Ascending aorta (tissue), 2 donors: Measurements from ENCODE around the gene RPP38. TPM values are rescaled to one million over a fixed set of nuclear protein-coding genes. Genes with fewer than 3 reads are reported as not detected.

Experiments used
- DNase-seq, 2 donors: peaks; one replicate each; pipeline ENCODE4 v3.0.0-alpha.2; 2019; ENCODE audit warnings: low spot score in 2 of 2
- H3K27ac ChIP-seq, 2 donors: fragments of 200-600 bp; sonication (generic); one replicate each; pipeline ENCODE4 v1.5.1; 2016 to 2017; ENCODE audit warnings: mild to moderate bottlenecking in 1 of 2
- H3K27me3 ChIP-seq: fragments of 200-600 bp; sonication (generic); one replicate; pipeline ENCODE4 v1.5.1; 2017
- H3K36me3 ChIP-seq, 2 donors: fragments of 200-600 bp; sonication (generic); one replicate each; pipeline ENCODE4 v1.5.1; 2016
- H3K4me1 ChIP-seq, 2 donors: fragments of 200-600 bp; sonication (generic); one replicate each; pipeline ENCODE4 v1.5.1; 2016 to 2017; ENCODE audit warnings: mild to moderate bottlenecking in 1 of 2
- H3K4me3 ChIP-seq, 2 donors: fragments of 200-600 bp; sonication (generic); one replicate each; pipeline ENCODE4 v1.5.1; 2016 to 2017; ENCODE audit warnings: mild to moderate bottlenecking in 1 of 2
- H3K9me3 ChIP-seq, 2 donors: fragments of 200-600 bp; sonication (generic); one replicate each; pipeline ENCODE4 v1.5.1; 2016
- intact Hi-C: fragments of 100-400 bp; cut with DNase I; formaldehyde crosslinking; loops from one replicate; pipeline ENCODE4 v1.15.1; 2023
- total RNA-seq: library from RNA; depleted of rRNA; stranded (reverse); fragments of >200 nt; gene quantifications from one replicate; pipeline ENCODE4 v1.1.0, GENCODE V29; 2016
- TF ChIP-seq, protein P1 (sequence below), 3 experiments: fragments of 200-600 bp in 2 of 3; fragments of 450-650 bp in 1 of 3; sonication (generic) in 2 of 3; IDR thresholded peaks; one replicate each; pipeline ENCODE4 v1.5.1; 2016 to 2019; ENCODE audit warnings: antibody characterized with exemption in 3 of 3, mild to moderate bottlenecking in 1 of 3, moderate library complexity in 1 of 3

Gene RPP38
- total RNA-seq, 1 donor from 2014 or later: not detected

DNA sequence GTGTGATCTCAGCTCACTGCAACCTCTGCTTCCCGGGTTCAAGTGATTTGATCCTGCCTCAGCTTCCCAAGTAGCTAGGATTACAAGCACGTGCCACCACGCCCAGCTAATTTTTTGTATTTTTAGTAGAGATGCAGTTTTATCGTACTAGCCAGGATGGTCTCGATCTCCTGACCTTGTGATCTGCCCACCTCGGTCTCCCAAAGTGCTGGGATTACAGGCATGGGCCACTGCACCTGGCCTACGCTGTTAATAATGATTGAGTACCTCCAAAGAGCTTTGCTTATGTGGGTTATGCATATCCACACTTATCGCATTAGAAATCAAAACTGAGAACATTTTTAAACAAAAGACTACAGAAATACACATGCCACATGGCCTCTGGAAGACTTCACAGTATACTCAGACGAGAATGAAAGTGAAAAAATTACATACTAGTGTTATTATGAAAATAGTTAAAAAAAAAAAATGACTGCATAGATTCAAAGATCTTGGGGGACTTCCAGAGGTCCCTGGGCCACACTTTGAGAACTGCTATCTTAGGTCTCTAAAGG lies 25.4 kb downstream of the RPP38 start:
- intact Hi-C loops: no loop called here
- DNase-seq: no peak
- Histone ChIP-seq H3K27me3 (no peaks in the 10 kb centered on the region), H3K9me3 (no peaks in the 10 kb centered on the region), H3K4me1 (no peaks in the 10 kb centered on the region), H3K36me3 (peaks cover 32 to 52% of the 10 kb centered on the region in 2 donors), H3K4me3 (no peak overlapping the region), H3K27ac (no peak overlapping the region)
- TF ChIP-seq, protein P1, sequence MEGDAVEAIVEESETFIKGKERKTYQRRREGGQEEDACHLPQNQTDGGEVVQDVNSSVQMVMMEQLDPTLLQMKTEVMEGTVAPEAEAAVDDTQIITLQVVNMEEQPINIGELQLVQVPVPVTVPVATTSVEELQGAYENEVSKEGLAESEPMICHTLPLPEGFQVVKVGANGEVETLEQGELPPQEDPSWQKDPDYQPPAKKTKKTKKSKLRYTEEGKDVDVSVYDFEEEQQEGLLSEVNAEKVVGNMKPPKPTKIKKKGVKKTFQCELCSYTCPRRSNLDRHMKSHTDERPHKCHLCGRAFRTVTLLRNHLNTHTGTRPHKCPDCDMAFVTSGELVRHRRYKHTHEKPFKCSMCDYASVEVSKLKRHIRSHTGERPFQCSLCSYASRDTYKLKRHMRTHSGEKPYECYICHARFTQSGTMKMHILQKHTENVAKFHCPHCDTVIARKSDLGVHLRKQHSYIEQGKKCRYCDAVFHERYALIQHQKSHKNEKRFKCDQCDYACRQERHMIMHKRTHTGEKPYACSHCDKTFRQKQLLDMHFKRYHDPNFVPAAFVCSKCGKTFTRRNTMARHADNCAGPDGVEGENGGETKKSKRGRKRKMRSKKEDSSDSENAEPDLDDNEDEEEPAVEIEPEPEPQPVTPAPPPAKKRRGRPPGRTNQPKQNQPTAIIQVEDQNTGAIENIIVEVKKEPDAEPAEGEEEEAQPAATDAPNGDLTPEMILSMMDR (IDR thresholded peaks at IDR 0.05): no peak

DNA sequence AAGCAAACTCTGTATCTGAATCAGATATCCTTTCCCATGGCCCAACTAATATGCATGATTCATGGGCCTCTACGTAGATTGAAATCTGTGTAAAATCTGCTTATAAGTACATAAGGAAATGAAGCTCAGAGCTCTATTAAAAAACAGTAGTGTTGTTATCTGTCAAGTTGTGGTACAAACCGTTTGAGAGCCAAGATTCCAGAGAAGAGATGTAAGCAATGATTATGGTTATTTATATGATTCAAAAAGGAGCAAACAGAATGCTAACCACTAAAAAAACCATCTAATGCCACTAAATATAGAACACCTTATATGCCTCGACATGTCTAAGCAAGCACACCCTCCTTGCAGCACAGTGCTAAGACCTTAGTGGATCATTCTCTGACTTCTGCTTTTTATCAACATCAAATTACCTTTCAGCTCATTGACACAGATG lies 26.6 kb downstream of the RPP38 start:
- intact Hi-C loops: no loop called here

GRCh38 chr10:15124190-15124589 lies 27.0 kb downstream of the RPP38 start:
- no peak for DNase-seq
- H3K4me1 ChIP-seq: no peaks in the 10 kb centered on the region
- H3K4me3 ChIP-seq: no peak overlapping the region
- peaks cover 30 to 40% of the 10 kb centered on the region in 2 donors for H3K36me3 ChIP-seq
- H3K27ac ChIP-seq: no peak overlapping the region
- TF ChIP-seq, protein P1 (IDR thresholded peaks at IDR 0.05): no peak
- no peaks in the 10 kb centered on the region for H3K27me3 ChIP-seq
- H3K9me3 ChIP-seq: no peaks in the 10 kb centered on the region
- intact Hi-C loops: no loop called here

More for the DNA sequence above, 26.6 kb downstream of the RPP38 start:
- no peak for DNase-seq
- Histone ChIP-seq H3K27ac (no peak overlapping the region), H3K4me3 (no peak overlapping the region), H3K9me3 (no peaks in the 10 kb centered on the region), H3K4me1 (no peaks in the 10 kb centered on the region), H3K36me3 (peaks cover 34 to 42% of the 10 kb centered on the region in 2 donors), H3K27me3 (no peaks in the 10 kb centered on the region)
- TF ChIP-seq, protein P1 (IDR thresholded peaks at IDR 0.05): no peak

DNA sequence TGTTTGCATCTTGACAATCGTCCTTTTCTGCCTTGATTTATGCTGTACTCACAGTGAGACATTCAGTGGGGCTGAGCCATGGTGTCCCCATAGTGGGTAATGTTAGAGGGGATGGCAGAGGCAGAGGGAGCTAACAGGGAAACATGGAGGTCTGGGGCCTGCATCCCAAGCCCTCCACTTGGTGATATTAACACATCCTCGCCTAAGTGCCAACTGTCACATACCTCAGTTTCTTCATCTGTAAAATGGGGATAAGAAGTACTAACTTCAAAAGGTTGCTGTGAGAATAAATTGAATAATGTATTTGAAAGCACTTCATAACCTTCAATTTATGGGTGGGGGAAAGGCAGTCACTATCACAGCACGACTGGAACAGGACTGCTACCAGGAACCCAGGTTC lies 27.8 kb downstream of the RPP38 start:
- H3K27ac ChIP-seq: no peak overlapping the region
- H3K4me3 ChIP-seq: no peak overlapping the region
- TF ChIP-seq, protein P1 (IDR thresholded peaks at IDR 0.05): no peak
- DNase-seq: no peak
- no peaks in the 10 kb centered on the region for H3K4me1 ChIP-seq
- H3K27me3 ChIP-seq: no peaks in the 10 kb centered on the region
- no peaks in the 10 kb centered on the region for H3K9me3 ChIP-seq
- intact Hi-C loops: no loop called here
- peaks cover 27 to 38% of the 10 kb centered on the region in 2 donors for H3K36me3 ChIP-seq

DNA sequence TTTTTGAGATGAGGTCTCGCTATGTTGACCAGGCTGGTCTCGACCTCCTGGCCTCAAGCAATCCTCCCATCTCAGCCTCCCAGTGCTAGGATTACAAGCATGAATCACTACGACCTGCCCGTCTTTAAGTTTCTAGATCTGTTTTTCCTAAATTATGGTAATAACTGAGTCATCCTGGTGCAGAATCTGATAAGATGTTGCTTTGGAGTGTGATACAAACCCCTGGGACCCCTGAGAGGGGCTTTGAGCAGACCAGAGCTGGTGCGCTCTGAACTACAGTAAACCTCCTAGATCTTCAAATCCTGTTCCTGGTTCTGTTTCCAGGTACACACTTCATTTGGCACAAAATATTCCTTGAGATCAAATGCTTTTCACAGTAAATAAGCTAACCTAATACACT lies 34.2 kb downstream of the RPP38 start:
- DNase-seq: no peak
- no peak overlapping the region for H3K27ac ChIP-seq
- H3K4me1 ChIP-seq: no peaks in the 10 kb centered on the region
- H3K9me3 ChIP-seq: no peaks in the 10 kb centered on the region
- no peak overlapping the region for H3K4me3 ChIP-seq
- peaks cover 45 to 63% of the 10 kb centered on the region in 2 donors for H3K36me3 ChIP-seq
- intact Hi-C loops: no loop called here
- no peaks in the 10 kb centered on the region for H3K27me3 ChIP-seq
- TF ChIP-seq, protein P1 (IDR thresholded peaks at IDR 0.05): no peak
